Spleen (tissue), 7 donors: ENCODE measurements around the gene TANGO6.

Experiments used
- CTCF ChIP-seq, 11 experiments: fragments of 200-600 bp in 7 of 11; fragments of 450-650 bp in 4 of 11; sonication (generic) in 4 of 11; IDR thresholded peaks in 8 of 11; conservative IDR thresholded peaks in 3 of 11; 1 replicate in 7 of 11; 2 replicates in 4 of 11; pipeline versions ENCODE4 v1.4.0 to v1.8.0; 2016 to 2021; ENCODE audit warnings: antibody characterized with exemption in 11 of 11, inconsistent platforms in 4 of 11, mild to moderate bottlenecking in 1 of 11
- POLR2A ChIP-seq, 3 donors: fragments of 450-650 bp; IDR thresholded peaks; one replicate each; pipeline ENCODE4 v1.5.1; 2017; ENCODE audit warnings: antibody characterized with exemption in 3 of 3, mild to moderate bottlenecking in 1 of 3
- donor health status: DM: no; HTN: no; CAD: no; lungs with moderate emphysema.
- donor health status: DM: no; HTN: no; CAD: no.
- donor health status: DM: no; HTN: no; CAD: no.

GRCh38 chr16:68907297-68907696 is 64.0 kb downstream of the TANGO6 start:
- TF ChIP-seq CTCF (IDR thresholded peaks at IDR 0.05 in 8 of 11, conservative IDR thresholded peaks at IDR 0.05 in 3 of 11) (no peak), POLR2A (IDR thresholded peaks at IDR 0.05) (no peak)
